ENCODE results near the gene APOA4.

Gene APOA4

DNA sequence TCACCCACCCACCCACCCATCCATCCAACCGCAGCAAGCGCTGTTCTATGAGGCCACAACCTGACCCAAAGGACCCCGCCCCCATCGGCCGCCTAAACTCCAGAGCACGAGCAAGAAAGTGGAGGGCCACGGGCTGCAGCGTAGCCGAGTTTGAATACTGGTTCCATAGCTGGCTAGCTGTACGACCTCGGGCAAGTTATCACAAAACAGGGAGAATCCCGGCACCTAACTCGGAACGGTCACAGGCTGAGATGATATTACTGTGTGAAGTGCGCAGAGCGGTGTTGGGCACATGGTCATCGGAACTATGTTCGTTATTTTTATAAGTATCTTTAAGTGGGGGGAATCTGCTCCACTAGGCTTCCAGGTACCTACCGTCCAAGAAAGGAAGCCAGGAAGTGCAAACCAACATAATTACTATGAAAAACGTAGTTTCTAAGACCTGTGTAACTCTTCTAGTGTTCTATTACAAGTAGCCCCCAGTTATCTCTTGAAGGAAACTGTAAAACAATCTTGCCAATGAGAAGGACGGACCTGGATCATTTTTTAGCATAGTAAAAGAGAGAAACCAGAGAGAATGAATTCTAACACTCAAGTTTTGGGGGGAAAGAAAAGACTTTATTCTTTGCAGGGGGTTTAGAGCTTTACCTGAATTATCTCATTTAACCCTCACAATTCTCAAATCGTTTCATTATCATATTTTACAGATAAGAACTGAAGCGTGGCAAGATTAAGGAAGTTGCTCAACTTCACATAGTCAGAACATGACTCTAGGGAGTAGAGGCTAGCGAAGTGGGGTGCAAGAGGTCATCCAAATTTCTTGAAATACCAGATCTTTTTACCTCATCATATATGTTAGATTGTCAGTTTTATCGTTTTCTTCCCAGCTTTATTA, 49.7 kb downstream of the APOA4 start:
- no peak for DNase-seq

DNA sequence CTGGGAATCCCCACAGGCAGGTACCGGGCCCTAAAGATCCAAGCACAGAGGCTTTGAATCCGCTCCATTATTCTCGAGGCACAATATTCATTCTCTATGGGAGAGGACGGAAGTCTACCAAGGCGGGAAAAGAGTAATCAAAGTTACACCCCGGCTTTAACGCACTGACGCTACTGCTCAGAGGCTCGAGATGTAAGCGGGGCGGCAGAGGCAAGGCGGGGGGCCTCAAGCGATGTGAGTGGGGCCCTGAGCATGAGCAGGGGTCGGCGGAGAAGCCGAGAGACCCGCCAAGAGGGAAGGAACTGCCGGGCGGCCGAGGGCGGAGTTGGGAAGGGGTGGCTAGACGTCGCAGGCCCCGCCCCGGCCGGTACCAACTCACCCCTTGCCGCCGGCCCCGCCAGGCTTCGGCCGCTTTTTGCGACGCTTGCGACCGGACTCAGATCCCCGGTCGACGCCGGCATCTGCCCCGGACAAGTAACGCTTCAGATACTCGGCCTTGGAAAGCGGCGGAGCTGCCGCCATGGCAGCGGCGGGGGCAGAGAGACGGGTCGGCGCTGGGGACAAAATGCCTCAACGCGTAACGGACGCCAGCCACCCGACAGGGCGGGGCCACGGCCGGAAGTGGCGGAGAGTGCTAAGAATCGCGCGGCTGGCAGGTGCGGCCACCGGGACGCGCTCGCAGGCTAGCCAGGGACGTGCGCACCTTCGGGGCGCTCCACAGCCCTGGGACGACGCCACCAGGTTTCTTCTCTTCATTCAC, 50.5 kb downstream of the APOA4 start, which contains the start of gene BUD13:
BUD13 (minus strand) TSS at position 545 of the 760 bp plus-strand sequence; CDS start at position 522, 23 bp downstream.
- DNase-seq, result peak; percentile 92

DNA sequence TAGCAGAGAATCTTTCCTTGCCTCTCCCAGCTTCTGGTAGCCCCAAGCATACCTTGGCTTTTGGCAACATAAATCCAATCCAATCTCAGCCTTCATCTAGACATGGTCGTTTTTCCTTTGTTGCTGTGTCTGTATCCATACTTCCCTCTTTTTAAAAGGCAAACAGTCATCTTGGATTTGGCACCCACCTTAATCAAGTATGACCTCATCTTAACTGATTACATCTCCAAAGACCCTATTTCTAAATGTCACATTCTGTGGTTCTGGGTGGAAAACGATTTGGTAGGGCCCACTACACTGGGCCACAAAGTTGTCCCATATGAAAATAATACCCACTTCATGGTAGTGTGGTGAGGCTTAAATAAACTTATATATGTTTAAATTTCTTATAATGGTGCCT, 51.2 kb downstream of the APOA4 start:
- DNase-seq, result no peak

Measured in central memory CD4-positive, alpha-beta T cell (primary cell).